GM13977 (cell line): ENCODE results near the gene PPP6R1.

ENCODE experiments used
- DNase-seq: peaks from one replicate; pipeline ENCODE4 v3.0.0; 2012; ENCODE audit warnings: low spot score
- CTCF ChIP-seq: IDR thresholded peaks from 2 replicates; pipeline ENCODE4 v1.5.1; 2012; ENCODE audit warnings: mild to moderate bottlenecking, control low read depth; ENCODE audit not compliant: insufficient read depth; ENCODE audit errors: extremely low read depth, missing control alignments
- in situ Hi-C: fragments of 300-500 bp; cut with MboI; formaldehyde crosslinking; loops from one replicate; pipeline ENCODE4 v1.12.0; 2022; ENCODE audit warnings: low sequenced_read_pairs, low pct_unique_long_range_greater_than_20kb, mixed read lengths, inconsistent platforms; ENCODE audit not compliant: unreplicated experiment

PPP6R1 gene

GRCh38 chr19:55276720-55277430 is 18.1 kb upstream of the PPP6R1 start:
- no peak for TF ChIP-seq CTCF
- no peak for DNase-seq
- in situ Hi-C loops = no loop called here

GRCh38 chr19:55275851-55276719 is 17.3 kb upstream of the PPP6R1 start:
- no peak for TF ChIP-seq CTCF
- in situ Hi-C loops = no loop called here
- DNase-seq = peak; percentile 77

- TF ChIP-seq CTCF = no peak
- in situ Hi-C loops = no loop called here
- DNase-seq = no peak
Observed at GRCh38 chr19:55273978-55274707, 15.3 kb upstream of the PPP6R1 start.

GRCh38 chr19:55272142-55272541 is 13.3 kb upstream of the PPP6R1 start:
- no peak for DNase-seq
- in situ Hi-C loops = no loop called here
- TF ChIP-seq CTCF = no peak

GRCh38 chr19:55270172-55270942 is 11.5 kb upstream of the PPP6R1 start:
- no peak for DNase-seq
- in situ Hi-C loops = no loop called here
- no peak for TF ChIP-seq CTCF

GRCh38 chr19:55269299-55269698 is 10.5 kb upstream of the PPP6R1 start:
- TF ChIP-seq CTCF = no peak
- in situ Hi-C loops = no loop called here
- DNase-seq = no peak
